GM12892 (cell line): ENCODE data around the gene NELL1.

Experiments
- POLR2A ChIP-seq: IDR thresholded peaks from 2 replicates; pipeline ENCODE4 v1.6.1; 2011; ENCODE audit warnings: low read depth, low read length, control low read depth
- POLR2AphosphoS5 ChIP-seq: IDR thresholded peaks from 2 replicates; pipeline ENCODE4 v1.6.1; 2011; ENCODE audit warnings: low read depth, low read length, control low read depth
- TAF1 ChIP-seq: IDR thresholded peaks from 2 replicates; pipeline ENCODE4 v1.6.1; 2011; ENCODE audit warnings: low read depth, mild to moderate bottlenecking, control low read depth, low read length, borderline replicate concordance

GRCh38 chr11:21447871-21448270 is 778.5 kb downstream of the NELL1 start:
- TF ChIP-seq POLR2A (no peak), TAF1 (no peak), POLR2AphosphoS5 (no peak)
